BJ (cell line): ENCODE data around the gene BTNL9. TPM values are rescaled to one million over a fixed set of nuclear protein-coding genes. Genes with fewer than 3 reads are reported as not detected.
"Not testable (repeated sequence)": the region's sequence is repeated elsewhere in the genome, so short reads cannot be mapped to it uniquely, and the experiment has no call there.

Experiments used
- CTCF ChIA-PET: fragments of 350-600 bp; formaldehyde crosslinking; extraction: SDS; loops from one replicate; lab custom pipeline; 2021; ENCODE audit warnings: antibody characterized with exemption, inconsistent platforms; lab: Yijun Ruan, JAX
- POLR2A ChIA-PET: fragments of 300-600 bp; sonication (Branson Sonifier 250); formaldehyde crosslinking; extraction: SDS; loops from one replicate; lab custom pipeline; 2021; ENCODE audit warnings: antibody characterized with exemption; lab: Charles Lee
- DNase-seq: peaks from one replicate; pipeline ENCODE4 v3.0.0-alpha.2; 2011; ENCODE audit warnings: low read depth
- H3K27me3 ChIP-seq: 2 replicates; pipeline ENCODE4 v1.6.0; 2011; ENCODE audit warnings: low read length; ENCODE audit not compliant: control insufficient read depth, insufficient read depth
- H3K36me3 ChIP-seq: 2 replicates; pipeline ENCODE4 v1.5.1; 2011; ENCODE audit warnings: low read length; ENCODE audit not compliant: control insufficient read depth, insufficient read depth
- H3K4me3 ChIP-seq: 2 replicates; pipeline ENCODE4 v1.5.1; 2011; ENCODE audit warnings: low read depth, mild to moderate bottlenecking, control low read depth, low read length
- polyA plus RNA-seq: library from polyadenylated mRNA; depleted of rRNA; stranded (reverse); fragments of >200 nt; gene quantifications from 2 replicates; pipeline ENCODE4 v1.2.3, GENCODE V29; 2011
- TF ChIP-seq, protein P1 (sequence below): IDR thresholded peaks from 2 replicates; pipeline ENCODE4 v1.5.1; 2011; ENCODE audit warnings: low read depth, mild to moderate bottlenecking, control low read depth, inconsistent platforms, low read length, moderate library complexity; ENCODE audit not compliant: insufficient read depth

The BTNL9 gene
- polyA plus RNA-seq, 1 experiment = not detected

DNA sequence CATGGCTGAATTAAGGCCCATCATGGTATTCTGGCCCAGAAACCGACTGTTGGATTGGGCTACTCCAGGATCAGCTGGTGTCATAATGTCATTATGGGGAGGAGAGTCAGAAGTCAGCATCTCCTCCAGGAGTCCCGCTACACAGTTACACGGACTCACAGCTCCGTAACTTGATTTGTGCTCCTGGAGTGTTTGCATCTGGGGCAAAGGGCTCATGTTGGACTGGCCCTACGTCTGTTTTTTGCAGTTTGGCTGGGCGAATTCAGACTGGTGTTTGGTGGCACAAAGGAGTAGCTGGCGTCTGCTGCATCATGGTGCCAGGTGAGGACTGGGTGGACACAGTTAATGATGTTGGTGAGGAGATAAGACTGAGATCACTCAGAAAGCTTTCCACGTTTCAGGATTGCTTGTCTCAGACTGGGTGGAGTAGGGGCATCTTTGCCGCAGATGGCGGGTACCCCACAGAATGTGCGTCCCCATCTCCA, 59.6 kb downstream of the BTNL9 start:
- TF ChIP-seq, protein P1, sequence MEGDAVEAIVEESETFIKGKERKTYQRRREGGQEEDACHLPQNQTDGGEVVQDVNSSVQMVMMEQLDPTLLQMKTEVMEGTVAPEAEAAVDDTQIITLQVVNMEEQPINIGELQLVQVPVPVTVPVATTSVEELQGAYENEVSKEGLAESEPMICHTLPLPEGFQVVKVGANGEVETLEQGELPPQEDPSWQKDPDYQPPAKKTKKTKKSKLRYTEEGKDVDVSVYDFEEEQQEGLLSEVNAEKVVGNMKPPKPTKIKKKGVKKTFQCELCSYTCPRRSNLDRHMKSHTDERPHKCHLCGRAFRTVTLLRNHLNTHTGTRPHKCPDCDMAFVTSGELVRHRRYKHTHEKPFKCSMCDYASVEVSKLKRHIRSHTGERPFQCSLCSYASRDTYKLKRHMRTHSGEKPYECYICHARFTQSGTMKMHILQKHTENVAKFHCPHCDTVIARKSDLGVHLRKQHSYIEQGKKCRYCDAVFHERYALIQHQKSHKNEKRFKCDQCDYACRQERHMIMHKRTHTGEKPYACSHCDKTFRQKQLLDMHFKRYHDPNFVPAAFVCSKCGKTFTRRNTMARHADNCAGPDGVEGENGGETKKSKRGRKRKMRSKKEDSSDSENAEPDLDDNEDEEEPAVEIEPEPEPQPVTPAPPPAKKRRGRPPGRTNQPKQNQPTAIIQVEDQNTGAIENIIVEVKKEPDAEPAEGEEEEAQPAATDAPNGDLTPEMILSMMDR = no peak
- POLR2A ChIA-PET = no interaction called here
- CTCF ChIA-PET = no interaction called here
- no peaks in the 10 kb centered on the region for H3K36me3 ChIP-seq
- H3K4me3 ChIP-seq = no peak overlapping the region
- no peak for DNase-seq
- H3K27me3 ChIP-seq = peaks cover 11% of the 10 kb centered on the region

DNA sequence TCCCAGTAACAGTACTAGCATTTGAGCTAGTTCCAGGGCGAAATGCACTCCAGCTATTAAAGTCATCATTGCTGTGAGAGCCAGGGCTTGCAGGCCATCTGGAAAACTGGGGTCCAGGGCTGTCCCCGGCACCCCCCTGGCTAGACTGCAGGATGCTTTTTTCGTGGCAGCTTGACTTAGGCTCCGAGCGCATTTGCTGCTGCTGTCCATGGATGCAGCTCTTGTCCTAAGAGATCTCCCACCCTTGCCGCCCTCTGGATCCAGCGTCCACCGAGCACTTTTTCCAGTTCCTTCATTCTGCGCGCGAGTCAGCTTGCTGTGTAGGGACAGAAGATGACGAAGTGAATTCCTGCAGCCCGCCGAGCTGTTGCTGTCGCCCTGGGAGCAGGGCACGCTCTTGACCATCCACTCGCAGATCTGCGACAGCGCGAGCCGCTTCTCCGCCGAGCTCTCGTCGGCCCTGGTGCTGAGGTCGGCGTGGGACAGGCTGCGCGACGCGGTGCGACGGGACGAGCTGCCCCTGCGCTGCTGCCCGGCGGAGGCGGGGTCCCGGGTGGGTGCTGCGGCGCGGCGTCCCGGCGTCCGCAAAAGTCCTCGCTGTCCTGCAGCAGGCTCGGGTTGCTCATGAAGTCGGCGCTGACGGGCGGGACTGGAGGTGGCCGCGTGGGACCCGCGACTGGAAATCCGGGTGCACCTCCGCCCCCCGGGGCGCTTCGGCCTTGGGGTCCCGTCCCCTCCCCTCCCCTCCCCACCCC, 60.2 kb downstream of the BTNL9 start:
- no peak for DNase-seq
- POLR2A ChIA-PET = no interaction called here
- Histone ChIP-seq H3K27me3 (peaks cover 11% of the 10 kb centered on the region), H3K4me3 (no peak overlapping the region), H3K36me3 (no peaks in the 10 kb centered on the region)
- TF ChIP-seq, protein P1 = no peak
- CTCF ChIA-PET = no interaction called here

DNA sequence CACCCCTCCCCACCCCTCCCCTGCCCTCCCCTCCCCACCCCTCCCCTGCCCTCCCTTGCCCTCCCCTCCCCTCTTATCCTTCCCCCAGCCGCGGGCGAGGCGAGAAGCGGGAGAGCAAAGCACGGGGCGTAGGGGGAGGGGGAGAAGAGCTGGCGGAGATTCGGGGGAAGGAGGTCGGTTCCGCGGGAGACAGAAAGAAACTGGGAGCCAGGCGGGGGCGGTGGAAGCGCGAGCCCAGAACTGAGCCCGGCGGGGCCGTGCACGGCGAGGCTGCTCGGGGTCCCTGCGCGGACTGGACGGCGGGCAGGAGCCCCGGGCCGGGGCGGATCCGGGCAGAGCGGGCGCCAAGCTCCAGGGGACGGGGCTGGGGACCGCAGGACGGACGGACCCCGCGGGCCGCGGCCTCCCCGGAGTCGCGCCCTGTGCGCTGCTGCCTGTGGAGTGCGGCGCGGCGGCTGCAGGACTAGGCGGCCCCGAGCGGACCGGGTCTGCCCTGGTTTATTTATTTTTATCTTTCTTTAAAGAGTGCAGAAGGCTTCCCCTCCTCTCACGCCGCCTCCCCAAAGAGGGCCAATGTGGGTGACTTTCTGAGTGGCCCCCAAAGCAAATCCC, 61.1 kb downstream of the BTNL9 start:
- H3K36me3 ChIP-seq, POLR2A ChIA-PET, H3K4me3 ChIP-seq, CTCF ChIA-PET, DNase-seq: not testable (repeated sequence)
- peaks cover 11% of the 10 kb centered on the region for H3K27me3 ChIP-seq

DNA sequence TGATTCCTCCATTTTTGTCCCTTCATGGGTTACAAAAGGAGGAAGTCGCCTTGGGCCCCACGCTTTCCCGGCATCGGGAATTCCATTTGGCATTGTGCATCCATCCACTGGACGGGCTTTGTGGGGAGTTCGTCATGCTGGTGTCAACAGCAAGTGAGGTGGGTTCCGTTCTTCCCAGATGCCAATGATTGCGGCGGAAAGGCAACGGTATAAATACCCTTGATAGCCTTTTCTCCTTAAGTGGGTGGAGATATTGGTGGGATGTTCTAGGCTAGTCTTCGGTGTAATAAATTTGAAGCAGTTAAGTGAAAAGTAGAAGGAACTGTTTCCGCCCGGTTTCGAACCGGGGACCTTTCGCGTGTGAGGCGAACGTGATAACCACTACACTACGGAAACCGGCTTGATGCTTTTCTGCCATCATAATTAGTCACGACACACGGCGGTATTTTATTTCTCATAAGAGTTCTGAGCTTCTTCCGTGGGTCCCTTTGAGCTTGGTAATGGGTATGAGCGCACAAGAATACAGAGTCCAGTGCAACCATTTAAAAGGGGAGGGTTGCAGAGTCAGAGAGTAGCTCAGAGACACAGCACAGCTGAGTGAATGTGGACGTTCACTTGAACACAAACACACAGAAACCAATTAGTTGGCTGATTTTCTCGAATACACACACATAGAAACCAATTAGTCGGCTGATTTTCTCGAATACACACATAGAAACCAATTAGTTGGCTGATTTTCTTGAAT, 62.0 kb downstream of the BTNL9 start:
- H3K36me3 ChIP-seq, POLR2A ChIA-PET, H3K4me3 ChIP-seq, CTCF ChIA-PET, DNase-seq: not testable (repeated sequence)
- peaks cover 14% of the 10 kb centered on the region for H3K27me3 ChIP-seq

DNA sequence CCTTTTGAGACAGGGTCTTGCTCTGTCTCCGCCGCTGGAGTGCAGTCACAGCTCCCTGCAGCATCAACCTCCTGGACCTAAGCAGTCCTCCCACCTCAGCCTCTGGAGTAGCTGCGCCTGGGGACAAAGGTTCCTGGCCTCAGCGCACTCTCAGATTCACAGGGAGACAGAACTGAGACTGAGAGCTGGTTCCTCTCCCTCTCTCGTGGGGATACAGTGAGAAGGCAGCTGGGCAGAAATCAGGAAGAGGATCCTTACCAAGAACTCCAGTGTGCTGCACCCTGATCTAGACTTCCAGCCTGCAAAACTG, 64.1 kb downstream of the BTNL9 start:
- DNase-seq, H3K36me3 ChIP-seq, H3K4me3 ChIP-seq, POLR2A ChIA-PET: not testable (repeated sequence)
- peaks cover 16% of the 10 kb centered on the region for H3K27me3 ChIP-seq
- CTCF ChIA-PET = interaction anchor here (1.1 kb wide), 1 partner anchor 11 kb away, joined by 3 read pairs; no protein-coding TSS in a partner anchor

DNA sequence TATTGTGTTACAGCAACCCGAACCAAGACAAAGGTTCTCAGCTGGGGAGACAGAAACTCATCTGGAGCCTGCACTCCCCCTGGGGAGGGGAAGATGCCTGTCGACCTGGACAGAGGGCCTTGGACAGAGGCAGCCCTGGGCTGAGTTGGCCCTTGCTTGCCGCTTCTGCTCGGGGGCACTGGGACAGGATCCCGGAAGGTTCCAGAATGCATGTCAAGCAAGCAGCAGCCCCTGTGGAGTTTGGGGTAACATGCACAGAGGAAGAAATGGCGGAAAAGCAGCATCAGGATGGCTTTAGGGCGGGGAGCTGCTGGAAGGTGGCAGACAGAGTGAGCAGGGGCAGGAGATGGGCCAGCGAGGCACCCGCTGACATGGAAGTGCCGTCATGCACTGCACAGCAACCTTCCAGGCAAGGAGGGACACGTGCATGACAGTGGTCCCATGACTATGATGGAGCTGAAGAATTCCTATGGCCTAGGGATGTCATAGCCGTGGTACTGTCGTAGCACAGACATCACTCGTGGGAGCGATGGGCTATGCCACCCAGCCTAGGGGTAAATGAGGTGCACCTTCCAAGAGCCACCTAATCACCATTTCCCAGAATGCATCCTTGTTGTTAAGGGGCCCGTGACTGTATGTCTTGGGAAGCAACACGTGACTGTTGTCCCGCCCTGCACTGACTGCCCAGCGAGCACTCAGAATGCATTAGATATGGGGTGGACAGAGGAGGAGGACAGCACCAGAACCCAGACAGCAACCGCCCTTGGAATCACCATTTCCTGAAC, 64.7 kb downstream of the BTNL9 start:
- DNase-seq, H3K4me3 ChIP-seq, H3K36me3 ChIP-seq, POLR2A ChIA-PET: not testable (repeated sequence)
- CTCF ChIA-PET = interaction anchor here (1.1 kb wide), 1 partner anchor 11 kb away, joined by 3 read pairs; no protein-coding TSS in a partner anchor
- peaks cover 12% of the 10 kb centered on the region for H3K27me3 ChIP-seq
